ENCODE data around the gene CEP19.
A peak's percentile ranks its signal among the peaks of the same experiment; 100 is the strongest.

The CEP19 gene

DNA sequence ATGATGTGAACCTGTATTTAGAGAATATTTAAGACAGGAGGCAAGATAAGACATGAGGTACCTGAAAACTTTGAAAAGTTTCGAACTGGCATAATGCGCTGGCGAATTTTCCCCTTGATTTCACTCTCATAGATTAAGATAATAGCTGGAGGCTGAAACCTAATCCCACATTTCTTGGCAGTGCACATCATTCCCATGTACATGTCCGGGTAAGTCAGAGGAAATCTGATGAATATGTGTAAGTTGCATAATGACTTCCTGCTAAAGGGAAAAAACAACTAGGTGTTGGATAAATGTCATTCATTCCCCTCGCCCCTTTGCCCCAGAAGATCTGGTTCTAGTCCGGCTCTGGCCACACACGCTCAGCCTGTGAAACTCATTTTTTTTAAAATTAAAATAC lies 3.6 kb downstream of the CEP19 start:
- DNase-seq (ENCODE audit: low read depth): no peak

DNA sequence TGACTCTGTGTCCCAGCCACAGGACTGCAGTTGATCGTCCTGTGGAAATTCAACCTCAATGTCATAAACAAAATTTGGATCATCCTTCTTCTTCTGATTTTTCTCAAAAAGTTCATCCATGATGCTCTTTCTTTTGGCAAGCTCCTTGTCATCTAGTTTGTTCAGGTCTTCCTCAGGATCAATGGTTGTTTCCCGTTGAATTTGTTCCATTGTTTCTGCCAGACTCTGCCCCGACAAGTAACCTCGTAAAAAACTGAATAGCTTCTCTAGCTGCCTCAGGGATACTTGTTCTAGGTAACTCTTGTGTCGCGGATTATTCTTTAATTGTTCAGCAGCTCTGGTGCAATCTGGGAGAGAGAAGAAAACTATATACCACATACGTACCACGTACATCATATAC lies 4.5 kb downstream of the CEP19 start:
- no peak for DNase-seq (ENCODE audit: low read depth)

DNA sequence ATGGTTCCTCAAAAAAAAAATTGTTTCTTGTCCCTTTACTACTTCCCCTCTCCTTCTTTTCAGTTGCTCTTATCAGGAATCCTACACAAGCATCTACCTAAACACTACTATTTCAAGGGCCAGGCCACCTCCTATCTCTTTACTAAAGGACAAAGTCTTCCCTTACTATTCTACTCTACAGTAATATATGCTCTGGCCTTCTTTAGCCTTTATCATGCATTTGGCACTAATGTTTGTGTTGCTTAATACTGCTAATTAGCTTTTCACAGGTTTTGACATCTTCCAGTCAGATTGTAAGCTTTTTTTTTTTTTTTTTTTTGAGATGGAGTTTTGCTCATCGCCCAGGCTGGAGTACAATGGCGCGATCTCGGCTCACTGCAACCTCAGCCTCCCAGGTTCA lies 5.3 kb downstream of the CEP19 start:
- no peak for DNase-seq (ENCODE audit: low read depth)

DNA sequence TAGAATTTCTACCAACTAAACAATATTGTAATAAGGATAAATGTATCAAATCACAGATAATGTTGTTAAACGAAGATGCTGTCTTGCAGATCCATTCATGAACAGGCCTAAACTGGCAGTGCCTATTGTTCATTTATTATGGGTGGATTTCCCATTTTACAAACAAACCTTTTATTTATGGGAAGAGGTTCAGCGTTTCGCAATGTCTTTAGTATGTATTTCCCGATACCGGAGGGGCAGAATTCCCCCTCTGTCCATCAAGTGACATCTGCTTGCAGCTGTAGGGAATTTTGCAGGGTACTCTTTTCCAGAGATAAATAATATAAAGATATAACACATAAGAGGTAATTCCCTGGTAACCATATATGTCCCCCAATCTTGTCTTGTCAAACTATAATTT lies 5.7 kb downstream of the CEP19 start:
- no peak for DNase-seq (ENCODE audit: low read depth)

DNA sequence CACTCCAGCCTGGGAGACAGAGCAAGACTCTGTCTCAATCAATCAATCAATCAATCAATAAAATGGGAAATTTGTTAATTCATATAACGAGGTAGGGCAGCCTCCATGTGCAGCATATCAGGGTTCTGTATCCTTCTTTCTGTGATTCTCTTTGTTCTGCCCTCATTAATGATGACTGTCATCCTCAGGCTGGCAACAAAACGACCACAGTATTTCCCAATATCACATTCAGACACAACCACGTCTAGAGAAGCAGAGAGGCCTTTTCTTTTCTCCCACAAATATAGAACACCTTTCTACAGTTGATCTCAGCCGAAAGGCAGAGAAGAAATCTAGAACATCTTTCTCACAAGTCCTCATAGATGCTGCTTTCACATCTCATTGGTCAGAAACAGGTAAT lies 11.2 kb downstream of the CEP19 start:
- DNase-seq (ENCODE audit: low read depth): no peak

DNA sequence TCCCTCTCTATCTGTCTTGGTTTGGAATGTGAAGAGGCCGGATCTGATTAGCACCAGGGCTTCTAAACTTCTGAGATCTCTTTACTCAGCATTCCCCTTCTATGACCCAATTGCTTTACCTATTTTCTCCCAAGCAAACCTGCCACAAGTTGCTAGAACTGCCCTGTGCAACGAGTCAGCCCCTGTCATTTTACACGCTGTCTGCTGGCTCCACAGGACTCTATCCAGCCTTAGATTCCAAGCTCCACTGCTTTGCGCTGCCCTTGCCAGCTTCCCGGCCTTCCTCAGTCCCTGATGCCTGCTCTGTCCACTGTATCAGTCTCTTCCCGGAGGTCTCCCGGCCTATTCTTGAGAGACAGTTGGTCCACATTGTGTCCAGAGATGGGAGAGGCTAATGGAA lies 12.3 kb downstream of the CEP19 start:
- no peak for DNase-seq (ENCODE audit: low read depth)

DNA sequence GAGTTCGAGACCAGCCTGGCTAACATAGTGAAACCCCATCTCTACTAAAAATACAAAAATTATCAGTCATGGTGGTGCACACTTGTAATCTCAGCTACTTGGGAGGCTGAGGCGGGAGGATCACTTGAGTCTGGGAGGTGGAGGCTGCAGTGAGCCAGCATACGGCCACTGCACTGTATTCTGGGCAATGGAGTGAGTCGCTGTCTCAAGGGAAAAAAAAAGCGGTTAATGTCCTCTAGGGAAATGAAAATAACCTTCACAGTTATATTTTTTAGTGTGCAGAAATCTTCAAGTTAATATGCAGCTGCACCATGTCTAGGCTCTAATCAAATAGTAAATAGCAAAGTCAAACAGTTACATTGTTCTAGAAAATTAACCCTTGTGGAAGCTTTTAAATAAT lies 14.8 kb downstream of the CEP19 start:
- no peak for DNase-seq (ENCODE audit: low read depth)

DNA sequence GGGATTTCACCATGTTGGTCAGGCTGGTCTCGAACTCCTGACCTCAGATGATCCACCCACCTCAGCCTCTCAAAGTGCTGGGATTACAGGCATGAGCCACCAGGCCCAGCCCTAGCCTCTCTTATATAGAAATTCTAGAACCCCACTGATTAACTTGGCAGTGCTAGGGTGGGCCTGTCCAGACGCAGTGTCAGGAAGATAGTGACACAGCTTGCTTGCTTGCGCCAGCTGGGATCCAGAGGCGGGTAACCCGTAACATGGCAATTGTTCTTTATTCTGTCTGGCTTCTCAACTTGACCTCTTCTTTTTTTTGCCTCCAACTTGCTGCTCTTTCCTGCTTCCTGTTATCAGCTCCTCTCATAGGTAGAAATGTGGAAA lies 16.2 kb downstream of the CEP19 start:
- DNase-seq (ENCODE audit: low read depth): no peak

GRCh38 chr3:196694941-196695848 lies 16.9 kb downstream of the CEP19 start:
- no peak for DNase-seq (ENCODE audit: low read depth)

DNA sequence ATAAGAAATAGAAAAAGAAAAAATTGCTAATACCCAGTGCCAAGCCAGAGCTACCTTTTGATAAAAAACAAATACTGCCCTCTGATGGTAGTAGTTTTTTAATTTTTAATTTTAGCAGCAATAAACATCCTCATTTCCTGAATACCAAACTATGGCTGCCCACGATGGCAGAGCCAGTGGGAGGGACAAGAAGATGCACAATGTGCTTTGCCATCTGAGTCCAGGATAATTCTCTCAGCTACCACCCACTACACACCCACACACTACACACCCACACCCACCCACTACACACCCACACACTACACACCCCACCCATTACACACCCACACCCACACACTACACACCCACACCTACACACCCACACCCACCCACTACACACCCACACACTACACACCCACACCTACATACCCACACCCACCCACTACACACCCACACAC lies 17.8 kb downstream of the CEP19 start:
- no peak for DNase-seq (ENCODE audit: low read depth)

GRCh38 chr3:196691386-196691785 lies 20.7 kb downstream of the CEP19 start:
- DNase-seq (ENCODE audit: low read depth): no peak

DNA sequence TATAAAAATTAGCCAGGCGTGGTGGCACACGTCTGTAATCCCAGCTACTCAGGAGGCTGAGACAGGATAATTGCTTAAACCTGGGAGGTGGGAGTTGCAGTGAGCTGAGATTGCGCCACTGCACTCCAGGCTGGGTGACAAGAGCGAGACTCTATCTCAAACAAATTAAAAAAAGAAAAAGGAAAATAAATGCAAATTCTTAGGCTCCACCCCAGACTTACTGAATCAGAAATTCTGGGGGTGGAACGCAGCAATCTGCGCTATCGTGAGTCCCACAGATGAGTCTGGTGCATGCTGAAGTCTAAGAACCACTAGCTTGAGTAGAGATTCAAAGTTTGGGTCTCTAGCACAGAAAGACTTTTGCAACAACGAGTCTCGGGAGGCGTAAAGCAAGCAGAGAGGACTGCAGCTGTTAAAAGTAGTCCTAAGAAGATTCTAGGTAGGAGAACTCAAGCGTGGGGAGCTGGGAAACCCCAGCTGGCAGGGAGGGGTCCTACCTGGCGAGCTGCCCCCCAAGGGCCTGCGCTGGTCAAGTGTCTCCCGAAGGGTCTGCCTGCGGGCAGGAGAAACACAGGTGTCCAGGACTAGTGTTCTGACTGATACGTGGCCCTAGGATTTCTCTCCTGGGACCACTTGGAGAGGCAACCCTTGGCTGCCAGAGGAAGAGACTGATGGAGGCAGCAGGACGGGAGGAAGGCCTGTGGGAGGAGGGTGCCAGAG lies 21.9 kb downstream of the CEP19 start:
- no peak for DNase-seq (ENCODE audit: low read depth)

DNA sequence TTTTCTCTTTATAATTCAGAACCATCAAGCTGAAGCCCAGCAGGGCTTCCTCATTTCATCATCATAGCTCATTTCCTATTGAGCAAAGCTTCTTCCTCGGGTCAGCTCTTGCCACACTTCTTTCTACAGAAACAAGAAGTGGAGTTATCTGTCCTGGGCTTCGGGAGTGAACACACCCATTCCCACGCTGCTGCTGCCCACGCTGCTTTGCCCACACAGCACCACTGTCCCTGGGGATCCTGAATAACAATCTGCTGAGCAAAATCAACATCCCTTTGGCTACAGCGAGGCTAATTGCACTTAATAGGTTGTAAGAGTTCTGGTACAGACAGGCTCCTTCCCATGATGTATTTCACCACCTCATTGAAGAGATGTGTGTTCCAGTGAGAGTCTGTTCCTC lies 23.7 kb downstream of the CEP19 start:
- no peak for DNase-seq (ENCODE audit: low read depth)

DNA sequence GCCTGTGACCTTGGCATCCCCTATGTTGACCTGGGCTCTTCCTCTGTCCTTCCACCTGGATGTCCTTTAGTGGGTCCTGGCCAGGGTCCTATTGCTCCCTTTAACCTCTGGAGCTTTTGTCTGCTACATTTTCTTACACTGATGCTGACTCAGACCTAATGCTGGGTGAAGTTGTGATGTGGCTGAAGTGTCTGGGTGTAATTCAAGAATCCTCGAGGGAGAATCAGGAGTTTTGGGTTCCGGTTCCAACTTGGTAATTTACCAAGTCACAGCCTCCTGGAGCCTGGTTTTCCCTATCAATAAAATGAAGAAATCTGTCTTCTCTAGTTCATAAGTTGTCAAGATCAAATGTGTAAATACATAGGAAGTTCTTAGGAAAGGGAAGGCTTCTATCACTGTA lies 25.6 kb downstream of the CEP19 start:
- no peak for DNase-seq (ENCODE audit: low read depth)

- DNase-seq (ENCODE audit: low read depth): peak; percentile 41
Observed at GRCh38 chr3:196684548-196685407, 27.3 kb downstream of the CEP19 start.

- DNase-seq (ENCODE audit: low read depth): no peak
Observed at GRCh38 chr3:196677931-196678330, 34.1 kb downstream of the CEP19 start.

- DNase-seq (ENCODE audit: low read depth): no peak
Observed at GRCh38 chr3:196677353-196677752, 34.7 kb downstream of the CEP19 start.

DNA sequence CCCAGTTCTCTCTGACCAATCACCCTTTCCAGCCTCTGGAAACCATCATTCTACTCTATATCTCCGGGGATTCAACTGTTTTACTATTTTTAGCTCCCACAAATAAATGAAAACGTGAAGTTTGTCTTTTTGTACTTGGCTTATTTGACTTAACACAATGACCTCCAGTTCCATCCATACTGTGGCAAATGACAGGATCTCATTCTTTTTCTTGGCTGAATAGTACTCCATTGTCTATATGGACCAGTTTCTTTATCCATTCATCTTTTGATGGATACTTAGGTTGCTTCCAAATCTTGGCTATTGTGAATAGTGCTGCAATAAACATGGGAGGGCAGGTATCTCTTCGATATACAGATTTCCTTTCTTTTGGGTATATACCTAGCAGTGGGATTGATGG lies 38.4 kb downstream of the CEP19 start:
- DNase-seq (ENCODE audit: low read depth): no peak

- no peak for DNase-seq (ENCODE audit: low read depth)
Observed at GRCh38 chr3:196670339-196670738, 41.7 kb downstream of the CEP19 start.

DNA sequence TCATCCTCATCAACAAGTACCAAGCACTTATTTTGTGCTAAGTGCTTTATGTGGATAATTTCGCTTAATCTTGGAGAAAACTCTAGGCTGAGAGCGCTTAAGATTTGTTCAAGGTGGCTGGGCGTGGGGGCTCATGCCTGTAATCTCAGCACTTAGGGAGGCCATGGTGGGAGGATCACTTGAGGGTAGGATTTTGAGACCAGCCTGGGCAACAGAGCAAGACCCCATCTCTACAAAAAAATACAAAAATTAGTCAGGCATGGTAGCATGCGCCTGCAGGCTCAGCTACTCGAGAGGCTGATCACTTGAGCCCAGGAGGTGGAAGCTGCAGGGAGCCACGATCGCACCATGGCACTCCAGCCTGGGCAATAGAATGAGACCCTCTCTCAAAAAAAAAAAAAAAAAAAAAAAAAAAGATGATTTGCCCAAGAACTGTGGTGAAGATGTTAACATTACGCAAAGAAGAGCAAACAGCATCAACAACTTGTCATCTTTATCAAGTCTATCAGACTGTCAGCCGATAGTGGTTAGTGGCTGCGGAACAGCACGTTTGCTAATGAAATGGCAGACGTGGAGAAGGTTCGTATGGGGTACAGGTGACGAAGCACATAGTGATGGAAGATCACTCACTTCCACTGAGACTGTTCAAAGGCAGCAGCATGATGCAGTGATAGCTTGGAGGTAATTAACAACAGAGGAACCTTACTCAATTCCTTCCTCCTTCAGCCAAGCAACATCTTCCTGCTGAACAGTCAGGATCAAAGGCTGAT lies 44.8 kb downstream of the CEP19 start:
- no peak for DNase-seq (ENCODE audit: low read depth)

DNA sequence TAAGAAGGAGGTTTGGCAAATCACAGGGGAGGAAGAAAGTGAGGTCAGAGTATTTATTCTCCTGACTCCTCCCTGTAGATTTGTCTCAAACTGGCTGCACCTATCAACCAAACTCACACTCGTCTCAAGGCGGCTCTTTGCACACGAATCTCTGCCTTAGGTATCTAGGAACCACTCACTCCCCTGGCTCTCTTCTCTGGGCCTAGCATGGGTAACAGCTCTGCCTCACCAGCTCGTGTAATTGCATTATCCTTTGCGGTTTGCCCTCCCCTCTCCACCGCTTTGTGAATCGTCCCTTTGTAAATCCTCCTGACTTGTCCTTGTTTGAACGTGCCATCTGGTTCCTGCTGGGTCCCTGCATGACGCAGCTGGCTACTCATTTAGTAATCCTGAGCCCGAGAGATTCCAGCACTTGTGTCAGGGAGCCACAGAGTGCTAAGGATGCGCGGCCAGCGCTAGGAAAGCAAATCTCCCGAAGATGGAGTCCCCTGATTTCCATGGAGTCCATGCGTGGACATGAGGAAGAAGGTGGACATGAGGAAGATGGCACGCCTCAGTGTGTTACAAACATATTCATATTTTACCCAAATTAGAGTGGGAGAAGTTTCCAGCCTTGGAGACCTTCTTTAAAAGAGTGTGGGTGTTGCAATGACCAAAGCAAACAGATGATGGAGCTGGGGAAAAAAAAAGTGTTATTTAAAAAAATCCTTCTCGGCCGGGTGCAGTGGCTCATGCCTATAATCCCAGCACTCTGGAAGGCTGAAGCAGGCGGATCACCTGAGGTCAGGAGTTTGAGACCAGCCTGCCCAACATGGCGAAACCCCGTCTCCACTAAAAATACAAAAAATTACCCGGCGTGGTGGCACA lies 45.8 kb downstream of the CEP19 start:
- DNase-seq (ENCODE audit: low read depth): no peak

All from CMK (cell line).